ENCODE results near the gene CLSTN3.

DNA sequence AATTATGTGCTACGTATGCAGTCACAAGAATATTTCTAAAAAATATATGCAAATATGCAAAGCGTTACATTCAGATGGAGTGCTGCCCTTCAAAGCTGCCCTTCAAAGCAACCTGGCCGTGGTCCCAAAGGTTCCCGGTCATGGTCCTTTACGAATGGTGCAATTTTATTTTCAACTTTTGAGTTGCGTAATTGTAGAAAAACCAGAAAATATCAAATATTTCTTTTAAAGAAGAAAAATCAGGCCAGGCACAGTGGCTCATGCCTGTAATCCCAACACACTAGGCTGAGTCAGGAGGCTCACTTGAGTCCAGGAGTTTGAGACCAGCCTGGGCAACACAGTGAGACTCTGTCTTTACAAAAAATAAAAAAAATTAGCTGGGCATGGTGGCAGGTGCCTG is 21.4 kb downstream of the CLSTN3 start:
- TF ChIP-seq CTCF (IDR thresholded peaks at IDR 0.05; ENCODE audit: low read length) (no peak), EZH2 (optimal IDR thresholded peaks at IDR 0.05; ENCODE audit: low read depth, low read length) (no peak), EZH2phosphoT487 (IDR thresholded peaks at IDR 0.05; ENCODE audit: low read length) (no peak)
